NT2/D1 (cell line): ENCODE data around the gene NMT2.

Experiments used
- SUZ12 ChIP-seq: IDR thresholded peaks from 2 replicates; pipeline ENCODE4 v1.6.1; 2011; ENCODE audit not compliant: insufficient read length, insufficient read depth; ENCODE audit errors: extremely low read depth
- ZNF274 ChIP-seq: IDR thresholded peaks from 2 replicates; pipeline ENCODE4 v1.6.1; 2011; ENCODE audit warnings: mild to moderate bottlenecking, low read depth, low read length

DNA sequence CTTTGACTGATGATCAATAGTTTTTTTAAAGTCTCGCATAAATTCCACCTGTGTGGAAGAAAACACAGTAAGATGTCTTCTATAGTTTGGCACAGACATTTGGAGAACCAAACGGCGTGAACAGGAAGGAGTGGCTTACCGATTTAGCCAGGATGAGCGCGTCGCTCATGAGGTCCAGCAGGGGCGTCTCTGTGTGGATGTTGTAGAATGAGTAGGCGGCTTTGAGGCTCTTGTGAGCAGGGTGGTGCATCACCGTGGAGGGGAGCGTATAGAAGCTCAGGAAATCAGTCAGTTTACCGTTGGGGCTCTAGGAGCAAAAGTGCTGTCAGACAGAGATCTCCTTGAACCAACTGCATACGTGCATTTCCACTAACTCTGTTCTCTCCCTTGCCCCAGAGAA is 55.8 kb downstream of the NMT2 start:
- TF ChIP-seq SUZ12 (no peak), ZNF274 (no peak)
